Measurements from ENCODE around the gene CT47A1.

GRCh38 chrX:121010218-121010617, 24.7 kb upstream of the CT47A1 start:
- no peak for TF ChIP-seq CTCF (IDR thresholded peaks at IDR 0.05)
- TF ChIP-seq POLR2A (IDR thresholded peaks at IDR 0.05), result no peak
- TF ChIP-seq EP300 (IDR thresholded peaks at IDR 0.05), result no peak

Measured in ovary (tissue), 3 donors.